ENCODE data around the gene ZDHHC1.

GRCh38 chr16:67387479-67388079 lies 28.7 kb downstream of the ZDHHC1 start:
- TF ChIP-seq POLR2A (IDR thresholded peaks at IDR 0.05) (no peak), CTCF (IDR thresholded peaks at IDR 0.05) (no peak), POLR2AphosphoS5 (IDR thresholded peaks at IDR 0.05) (no peak)
